Gastrocnemius medialis (tissue), 4 donors: ENCODE data around the gene RMND5A. TPM values are rescaled to one million over a fixed set of nuclear protein-coding genes. Genes with fewer than 3 reads are reported as not detected.
"Not testable (repeated sequence)": the region's sequence is repeated elsewhere in the genome, so short reads cannot be mapped to it uniquely, and the experiment has no call there.

Experiments
- ATAC-seq, 2 donors: fragments of 150-250 bp; one replicate each; pipeline ENCODE4 v1.9.1; 2016
- DNase-seq, 2 donors: peaks; one replicate each; pipeline ENCODE4 v3.0.0-alpha.2; 2019
- H3K27ac ChIP-seq, 4 donors: fragments of 200-600 bp; sonication (generic); 1 replicate in 1 of 4; 2 replicates in 3 of 4; pipeline ENCODE4 v1.5.1; 2016 to 2018; ENCODE audit warnings: mild to moderate bottlenecking in 2 of 4, moderate library complexity in 1 of 4
- H3K27me3 ChIP-seq, 3 donors: fragments of 200-600 bp; sonication (generic) in 2 of 3; 1 replicate in 1 of 3; 2 replicates in 2 of 3; pipeline versions ENCODE4 v1.5.1 to v1.6.0; 2016 to 2019; ENCODE audit warnings: mild to moderate bottlenecking in 1 of 3, moderate library complexity in 1 of 3
- H3K36me3 ChIP-seq, 2 donors: fragments of 200-600 bp; sonication (generic) in 1 of 2; one replicate each; pipeline ENCODE4 v1.5.1; 2017 to 2018
- H3K4me1 ChIP-seq, 2 donors: fragments of 200-600 bp; sonication (generic) in 1 of 2; one replicate each; pipeline ENCODE4 v1.5.1; 2016 to 2017; ENCODE audit warnings: mild to moderate bottlenecking in 2 of 2
- H3K4me3 ChIP-seq, 4 donors: fragments of 200-600 bp; sonication (generic) in 3 of 4; 1 replicate in 1 of 4; 2 replicates in 3 of 4; pipeline ENCODE4 v1.5.1; 2016 to 2019; ENCODE audit warnings: mild to moderate bottlenecking in 2 of 4
- H3K9me3 ChIP-seq, 3 donors: fragments of 200-600 bp; sonication (generic) in 2 of 3; 1 replicate in 1 of 3; 2 replicates in 2 of 3; pipeline ENCODE4 v1.5.1; 2016 to 2019
- POLR2A ChIP-seq, 2 donors: fragments of 450-650 bp; IDR thresholded peaks; one replicate each; pipeline ENCODE4 v1.6.1; 2017; ENCODE audit warnings: antibody characterized with exemption in 2 of 2, mild to moderate bottlenecking in 2 of 2, moderate library complexity in 2 of 2
- in situ Hi-C, 4 donors: fragments of 200-750 bp; cut with MboI; loops; one replicate each; pipeline versions ENCODE4 v1.15.0 to v1.8.0; 2017; ENCODE audit warnings: low sequenced_read_pairs in 4 of 4
- intact Hi-C: fragments of 100-400 bp; cut with DNase I; formaldehyde crosslinking; loops from one replicate; pipeline ENCODE4 v1.15.1; 2023; ENCODE audit warnings: low total_unique reads
- total RNA-seq, 4 donors: library from RNA; depleted of rRNA; stranded (reverse); fragments of >200 nt; gene quantifications; one replicate each; pipeline versions ENCODE4 v1.1.0 to v1.2.3, GENCODE V29; 2016
- TF ChIP-seq, protein P1 (sequence below), 5 experiments: fragments of 450-650 bp in 3 of 5; fragments of 200-600 bp in 2 of 5; sonication (generic) in 2 of 5; IDR thresholded peaks in 4 of 5; conservative IDR thresholded peaks in 1 of 5; 1 replicate in 4 of 5; 2 replicates in 1 of 5; pipeline ENCODE4 v1.5.1; 2016 to 2019; ENCODE audit warnings: antibody characterized with exemption in 5 of 5, mild to moderate bottlenecking in 3 of 5, moderate library complexity in 3 of 5

RMND5A gene
- total RNA-seq, 4 donors from 2014 or later, result 88.9 to 113 (median 102) TPM

DNA sequence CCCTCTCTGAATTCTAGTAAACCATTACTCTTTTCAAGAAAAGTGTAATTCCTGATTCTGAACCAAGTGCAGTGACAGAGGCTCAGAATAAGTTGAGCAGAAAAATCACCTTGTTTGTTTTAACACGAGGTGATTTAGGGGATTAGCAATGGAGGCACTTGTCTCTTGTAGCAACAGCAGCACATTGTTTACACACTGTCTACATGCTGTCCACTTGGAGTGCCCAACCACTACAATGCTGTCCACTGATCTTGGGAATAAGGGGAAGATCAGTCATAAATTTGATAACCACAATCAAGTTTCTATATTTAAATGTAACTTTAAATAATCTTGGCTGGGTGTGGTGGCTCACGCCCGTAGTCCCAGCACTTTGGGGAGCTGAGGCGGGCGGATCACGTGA is 13.9 kb upstream of the RMND5A start:
- Histone ChIP-seq H3K36me3 (no peaks in the 10 kb centered on the region), H3K4me3 (no peak overlapping the region), H3K9me3 (no peaks in the 10 kb centered on the region), H3K4me1 (peaks cover 16 to 20% of the 10 kb centered on the region in 2 donors), H3K27me3 (no peaks in the 10 kb centered on the region), H3K27ac (peak overlapping the region in 2 of 4 donors; percentile 85 to 90)
- no peak for DNase-seq
- in situ Hi-C loops (loop anchor here in 1 of 4 donors (10.0 kb wide), 1 partner anchor 81 kb away; the partner anchor contains the start of gene RNF103), intact Hi-C loops (no loop called here)
- no peak for ATAC-seq
- TF ChIP-seq POLR2A (IDR thresholded peaks at IDR 0.05), result no peak
- TF ChIP-seq, protein P1, sequence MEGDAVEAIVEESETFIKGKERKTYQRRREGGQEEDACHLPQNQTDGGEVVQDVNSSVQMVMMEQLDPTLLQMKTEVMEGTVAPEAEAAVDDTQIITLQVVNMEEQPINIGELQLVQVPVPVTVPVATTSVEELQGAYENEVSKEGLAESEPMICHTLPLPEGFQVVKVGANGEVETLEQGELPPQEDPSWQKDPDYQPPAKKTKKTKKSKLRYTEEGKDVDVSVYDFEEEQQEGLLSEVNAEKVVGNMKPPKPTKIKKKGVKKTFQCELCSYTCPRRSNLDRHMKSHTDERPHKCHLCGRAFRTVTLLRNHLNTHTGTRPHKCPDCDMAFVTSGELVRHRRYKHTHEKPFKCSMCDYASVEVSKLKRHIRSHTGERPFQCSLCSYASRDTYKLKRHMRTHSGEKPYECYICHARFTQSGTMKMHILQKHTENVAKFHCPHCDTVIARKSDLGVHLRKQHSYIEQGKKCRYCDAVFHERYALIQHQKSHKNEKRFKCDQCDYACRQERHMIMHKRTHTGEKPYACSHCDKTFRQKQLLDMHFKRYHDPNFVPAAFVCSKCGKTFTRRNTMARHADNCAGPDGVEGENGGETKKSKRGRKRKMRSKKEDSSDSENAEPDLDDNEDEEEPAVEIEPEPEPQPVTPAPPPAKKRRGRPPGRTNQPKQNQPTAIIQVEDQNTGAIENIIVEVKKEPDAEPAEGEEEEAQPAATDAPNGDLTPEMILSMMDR (IDR thresholded peaks at IDR 0.05 in 4 of 5, conservative IDR thresholded peaks at IDR 0.05 in 1 of 5), result no peak

DNA sequence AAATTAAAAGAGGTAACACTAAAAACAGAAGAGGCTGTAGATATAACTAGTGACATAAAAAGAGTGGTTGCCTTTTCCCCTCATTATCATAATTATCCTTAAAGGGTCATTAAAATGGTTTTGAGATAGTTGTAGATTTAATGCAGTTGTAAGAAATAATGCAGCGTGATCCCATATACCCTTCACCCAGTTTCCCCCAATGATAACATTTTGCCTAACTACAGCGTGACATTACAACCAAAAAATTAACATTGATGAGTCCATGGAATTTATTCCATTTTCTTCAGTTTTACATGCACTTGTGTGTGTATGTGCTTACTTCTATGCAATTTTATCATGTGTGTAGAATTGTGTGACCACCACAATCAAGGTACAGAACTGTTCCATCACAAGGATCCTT is 13.2 kb upstream of the RMND5A start:
- peaks cover 16 to 20% of the 10 kb centered on the region in 2 donors for H3K4me1 ChIP-seq
- no peak overlapping the region for H3K4me3 ChIP-seq
- no peak for ATAC-seq
- in situ Hi-C loops, result loop anchor here in 1 of 4 donors (10.0 kb wide), 1 partner anchor 82 kb away; the partner anchor contains the start of gene RNF103
- no peak overlapping the region for H3K27ac ChIP-seq
- no peaks in the 10 kb centered on the region for H3K9me3 ChIP-seq
- no peaks in the 10 kb centered on the region for H3K27me3 ChIP-seq
- H3K36me3 ChIP-seq, result no peaks in the 10 kb centered on the region
- intact Hi-C loops, result no loop called here
- TF ChIP-seq, protein P1 (IDR thresholded peaks at IDR 0.05 in 4 of 5, conservative IDR thresholded peaks at IDR 0.05 in 1 of 5), result no peak
- TF ChIP-seq POLR2A (IDR thresholded peaks at IDR 0.05), result no peak
- no peak for DNase-seq

DNA sequence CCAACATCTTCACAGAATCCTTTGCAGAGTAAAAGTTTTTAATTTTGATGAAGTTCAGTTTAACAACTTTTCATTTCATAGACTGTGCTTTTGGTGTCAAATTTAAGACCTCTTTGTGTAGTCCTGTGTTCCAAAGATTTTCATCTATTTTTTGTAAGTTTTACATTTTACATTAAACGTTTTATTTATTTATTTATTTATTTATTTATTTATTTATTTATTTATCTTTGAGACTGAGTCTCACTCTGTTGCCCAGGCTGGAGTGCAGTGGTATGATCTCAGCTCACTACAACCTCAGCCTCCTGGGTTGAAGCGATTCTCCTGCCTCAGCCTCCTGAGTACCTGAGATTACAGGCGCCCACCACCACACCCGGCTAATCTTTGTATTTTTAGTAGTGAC is 12.0 kb upstream of the RMND5A start:
- H3K27ac ChIP-seq, H3K27me3 ChIP-seq, DNase-seq, ATAC-seq, H3K9me3 ChIP-seq, H3K4me3 ChIP-seq, H3K36me3 ChIP-seq, intact Hi-C loops: not testable (repeated sequence)
- H3K4me1 ChIP-seq, result peaks cover 16 to 19% of the 10 kb centered on the region in 2 donors
- in situ Hi-C loops, result loop anchor here in 1 of 4 donors (10.0 kb wide), 1 partner anchor 83 kb away; the partner anchor contains the start of gene RNF103

DNA sequence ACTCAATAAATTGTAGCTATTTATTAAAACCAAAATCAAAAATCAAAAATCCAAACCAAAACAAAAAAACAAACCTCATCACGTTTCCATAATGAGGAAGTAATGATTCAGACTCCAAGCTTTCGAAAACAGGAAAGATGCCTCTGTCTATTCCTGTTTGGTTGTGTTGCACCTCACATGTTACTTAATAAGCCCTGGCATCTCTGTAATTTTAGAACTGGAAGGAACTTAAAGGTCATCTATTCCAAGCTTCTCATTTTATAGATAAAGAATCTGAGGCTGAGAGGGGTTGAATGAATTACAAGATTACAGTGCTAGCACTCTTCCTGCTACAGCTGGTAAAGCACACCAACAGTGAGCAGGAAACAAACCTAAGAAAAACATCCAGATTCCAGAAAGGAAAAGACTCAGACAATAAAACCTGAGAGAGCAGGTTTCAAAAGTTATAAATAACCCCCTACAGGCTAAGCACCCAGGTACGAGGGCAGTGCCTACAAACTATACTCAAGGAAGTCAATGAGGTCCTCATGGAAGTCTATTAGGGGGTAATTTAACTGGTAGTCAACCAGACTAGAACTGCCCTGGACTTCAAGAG is 5.4 kb upstream of the RMND5A start:
- intact Hi-C loops, in situ Hi-C loops, H3K36me3 ChIP-seq, H3K4me1 ChIP-seq, DNase-seq, H3K27me3 ChIP-seq, H3K9me3 ChIP-seq: not testable (repeated sequence)
- Histone ChIP-seq H3K4me3 (peak overlapping the region in 2 of 4 donors; percentile 36 to 38), H3K27ac (peak overlapping the region; percentile 78 to 87 (median 80))
- ATAC-seq, result peak; percentile 71 to 72

DNA sequence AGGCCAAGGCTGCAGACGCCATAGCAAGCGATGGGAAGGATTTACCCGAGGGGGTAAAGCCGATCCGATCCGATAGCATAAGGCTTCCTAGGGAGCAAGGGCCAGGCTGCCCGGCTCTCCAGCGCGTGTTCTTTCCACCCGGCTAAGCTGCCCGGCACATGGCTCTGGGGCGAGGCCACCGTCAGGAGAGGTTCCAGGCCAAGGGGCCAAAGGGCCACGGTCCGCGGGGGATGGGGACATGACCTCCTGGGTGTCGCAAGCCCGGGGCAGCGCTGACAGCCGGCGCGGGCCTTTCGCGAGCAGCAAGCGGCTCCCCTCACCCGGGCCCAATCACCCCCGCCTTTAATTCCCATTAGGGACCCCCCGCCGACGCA is 841 bp upstream of the RMND5A start:
- H3K36me3 ChIP-seq, in situ Hi-C loops, intact Hi-C loops, H3K9me3 ChIP-seq, H3K4me1 ChIP-seq, DNase-seq, H3K27me3 ChIP-seq: not testable (repeated sequence)
- peak overlapping the region; percentile 87 to 93 (median 88) for H3K27ac ChIP-seq
- ATAC-seq, result peak; percentile 34 to 40
- peak overlapping the region; percentile 43 to 74 (median 67) for H3K4me3 ChIP-seq

DNA sequence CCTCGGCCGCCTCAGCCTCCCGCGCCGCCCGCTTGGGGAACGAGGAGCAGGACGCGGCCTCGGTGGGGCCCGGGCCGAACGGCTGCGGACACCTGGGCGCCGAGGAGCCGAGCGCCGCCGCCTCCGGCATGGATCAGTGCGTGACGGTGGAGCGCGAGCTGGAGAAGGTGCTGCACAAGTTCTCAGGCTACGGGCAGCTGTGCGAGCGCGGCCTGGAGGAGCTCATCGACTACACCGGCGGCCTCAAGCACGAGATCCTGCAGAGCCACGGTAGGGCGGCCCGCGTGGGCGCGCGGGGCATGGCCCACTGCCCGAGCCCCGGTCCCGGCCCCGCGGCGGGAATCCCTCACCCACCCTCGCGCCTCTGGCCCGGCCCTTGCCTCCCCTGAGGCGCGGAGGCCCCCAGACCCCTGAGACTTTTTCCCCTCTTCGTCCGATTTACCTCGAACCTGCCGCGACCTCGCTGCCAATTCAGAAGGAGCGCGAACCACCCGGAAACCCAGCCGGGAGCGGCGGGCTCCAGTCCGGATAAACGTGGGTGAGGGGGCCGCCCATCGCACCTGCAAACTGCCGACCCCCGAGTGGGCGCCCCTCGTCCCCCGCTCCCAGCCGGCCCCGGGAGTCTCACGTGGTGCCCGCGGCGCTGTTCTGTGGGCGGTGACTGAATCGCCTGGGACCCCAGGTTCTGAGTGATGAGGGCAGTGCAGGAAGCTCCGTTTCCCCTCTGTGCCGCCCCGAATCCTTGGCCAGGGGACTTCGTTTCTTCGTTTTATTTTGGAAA is 639 bp downstream of the RMND5A start:
- in situ Hi-C loops, intact Hi-C loops, H3K4me1 ChIP-seq, H3K27me3 ChIP-seq, H3K36me3 ChIP-seq, H3K9me3 ChIP-seq: not testable (repeated sequence)
- Histone ChIP-seq H3K27ac (peak overlapping the region; percentile 87 to 93 (median 88)), H3K4me3 (peak overlapping the region; percentile 66 to 76 (median 71))
- DNase-seq (peak; percentile 17 to 58), ATAC-seq (peak; percentile 21 to 35)

GRCh38 chr2:86725706-86726105 is 5.6 kb downstream of the RMND5A start:
- in situ Hi-C loops, H3K9me3 ChIP-seq, ATAC-seq, H3K4me1 ChIP-seq, intact Hi-C loops, H3K27ac ChIP-seq, H3K36me3 ChIP-seq, H3K27me3 ChIP-seq, H3K4me3 ChIP-seq, DNase-seq: not testable (repeated sequence)

DNA sequence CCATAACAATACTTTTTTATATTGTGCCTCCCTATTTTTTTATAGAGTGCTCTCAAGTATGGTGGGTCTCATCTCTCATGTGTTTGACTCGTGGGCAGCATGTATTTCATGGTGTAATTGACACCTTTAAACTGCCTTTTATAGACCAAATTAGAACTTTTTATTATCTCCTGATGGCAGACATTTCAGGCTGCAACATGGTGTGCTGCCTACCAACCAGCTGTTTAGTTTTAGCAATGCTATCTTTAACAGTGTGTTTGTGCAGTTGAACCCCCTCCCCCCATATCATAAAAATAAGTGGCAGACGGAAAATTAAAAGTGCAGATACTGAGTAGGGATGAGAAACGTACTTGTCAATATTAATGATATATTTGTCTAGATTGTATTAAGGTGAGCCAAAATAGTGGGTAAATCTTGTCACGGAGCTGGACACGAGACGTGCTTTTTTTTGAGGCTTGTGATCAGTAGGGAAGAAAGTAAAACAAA is 12.0 kb downstream of the RMND5A start:
- H3K9me3 ChIP-seq, ATAC-seq, H3K4me1 ChIP-seq, H3K4me3 ChIP-seq, in situ Hi-C loops, intact Hi-C loops, H3K36me3 ChIP-seq, DNase-seq, H3K27me3 ChIP-seq, H3K27ac ChIP-seq: not testable (repeated sequence)

DNA sequence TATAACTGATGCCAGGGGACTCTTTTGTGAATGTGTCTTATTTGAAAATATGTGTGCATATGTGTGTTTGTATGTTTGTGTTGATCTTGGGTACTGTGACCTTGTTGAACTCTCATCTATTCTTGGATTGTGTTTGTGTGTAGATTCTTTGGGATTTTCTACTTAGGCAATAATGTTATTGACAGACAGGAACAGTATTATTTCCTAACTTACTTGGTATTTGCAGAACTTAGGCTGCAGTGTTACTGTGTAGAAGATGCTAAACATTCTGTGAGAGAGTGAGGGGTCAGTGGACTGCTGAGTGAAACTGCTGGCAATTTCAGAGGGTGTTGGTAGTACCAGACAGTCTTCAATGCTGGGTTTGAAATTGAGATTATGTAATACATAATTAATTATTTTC is 12.7 kb downstream of the RMND5A start:
- H3K9me3 ChIP-seq, H3K27me3 ChIP-seq, H3K27ac ChIP-seq, intact Hi-C loops, in situ Hi-C loops, DNase-seq, H3K4me3 ChIP-seq, ATAC-seq, H3K36me3 ChIP-seq, H3K4me1 ChIP-seq: not testable (repeated sequence)
